ENCODE results near the gene RAB36.

The RAB36 gene

GRCh38 chr22:23110190-23110921 lies 34.9 kb upstream of the RAB36 start:
- no peak for DNase-seq
- no peaks in the 10 kb centered on the region for H3K36me3 ChIP-seq (replicated peaks)
- TF ChIP-seq CTCF (IDR thresholded peaks at IDR 0.05; ENCODE audit: low read depth, low read length, missing control alignments), result no peak
- H3K27ac ChIP-seq, result no peak overlapping the region
- peaks cover 41% of the 10 kb centered on the region for H3K27me3 ChIP-seq (replicated peaks)
- no peak overlapping the region for H3K4me3 ChIP-seq (ENCODE audit: low read depth, low read length)
- in situ Hi-C loops (cut with HindIII; ENCODE audit: low pct_ligation_motif_present, low sequenced_read_pairs), result no loop called here

GRCh38 chr22:23110922-23111527 lies 34.3 kb upstream of the RAB36 start:
- H3K4me3 ChIP-seq (ENCODE audit: low read depth, low read length), result no peak overlapping the region
- H3K27me3 ChIP-seq (replicated peaks), result peaks cover 42% of the 10 kb centered on the region
- H3K36me3 ChIP-seq (replicated peaks), result no peaks in the 10 kb centered on the region
- no peak for TF ChIP-seq CTCF (IDR thresholded peaks at IDR 0.05; ENCODE audit: low read depth, low read length, missing control alignments)
- in situ Hi-C loops (cut with HindIII; ENCODE audit: low pct_ligation_motif_present, low sequenced_read_pairs), result no loop called here
- no peak for DNase-seq
- no peak overlapping the region for H3K27ac ChIP-seq

- TF ChIP-seq CTCF (IDR thresholded peaks at IDR 0.05; ENCODE audit: low read depth, low read length, missing control alignments), result no peak
- H3K4me3 ChIP-seq (ENCODE audit: low read depth, low read length), result no peak overlapping the region
- H3K36me3 ChIP-seq (replicated peaks), result no peaks in the 10 kb centered on the region
- H3K27ac ChIP-seq, result no peak overlapping the region
- no peak for DNase-seq
- in situ Hi-C loops (cut with HindIII; ENCODE audit: low pct_ligation_motif_present, low sequenced_read_pairs), result no loop called here
- H3K27me3 ChIP-seq (replicated peaks), result peaks cover 49% of the 10 kb centered on the region
These were observed 32.7 kb upstream of the RAB36 start for GRCh38 chr22:23112472-23113012.

- TF ChIP-seq CTCF (IDR thresholded peaks at IDR 0.05; ENCODE audit: low read depth, low read length, missing control alignments), result no peak
- Histone ChIP-seq H3K36me3 (replicated peaks) (no peaks in the 10 kb centered on the region), H3K4me3 (ENCODE audit: low read depth, low read length) (no peak overlapping the region), H3K27ac (no peak overlapping the region), H3K27me3 (replicated peaks) (peaks cover 49% of the 10 kb centered on the region)
- no peak for DNase-seq
- in situ Hi-C loops (cut with HindIII; ENCODE audit: low pct_ligation_motif_present, low sequenced_read_pairs), result no loop called here
These were observed 32.0 kb upstream of the RAB36 start for GRCh38 chr22:23113067-23113846.

- no peak for TF ChIP-seq CTCF (IDR thresholded peaks at IDR 0.05; ENCODE audit: low read depth, low read length, missing control alignments)
- in situ Hi-C loops (cut with HindIII; ENCODE audit: low pct_ligation_motif_present, low sequenced_read_pairs), result no loop called here
- Histone ChIP-seq H3K4me3 (ENCODE audit: low read depth, low read length) (no peak overlapping the region), H3K36me3 (replicated peaks) (no peaks in the 10 kb centered on the region), H3K27me3 (replicated peaks) (peaks cover 49% of the 10 kb centered on the region), H3K27ac (no peak overlapping the region)
- DNase-seq, result no peak
These were observed 31.2 kb upstream of the RAB36 start for GRCh38 chr22:23113847-23114720.

Data from brain microvascular endothelial cell (primary cell).